ENCODE results near the gene DOCK4. TPM values are rescaled to one million over a fixed set of nuclear protein-coding genes. Genes with fewer than 3 reads are reported as not detected.

DOCK4 gene, protein sequence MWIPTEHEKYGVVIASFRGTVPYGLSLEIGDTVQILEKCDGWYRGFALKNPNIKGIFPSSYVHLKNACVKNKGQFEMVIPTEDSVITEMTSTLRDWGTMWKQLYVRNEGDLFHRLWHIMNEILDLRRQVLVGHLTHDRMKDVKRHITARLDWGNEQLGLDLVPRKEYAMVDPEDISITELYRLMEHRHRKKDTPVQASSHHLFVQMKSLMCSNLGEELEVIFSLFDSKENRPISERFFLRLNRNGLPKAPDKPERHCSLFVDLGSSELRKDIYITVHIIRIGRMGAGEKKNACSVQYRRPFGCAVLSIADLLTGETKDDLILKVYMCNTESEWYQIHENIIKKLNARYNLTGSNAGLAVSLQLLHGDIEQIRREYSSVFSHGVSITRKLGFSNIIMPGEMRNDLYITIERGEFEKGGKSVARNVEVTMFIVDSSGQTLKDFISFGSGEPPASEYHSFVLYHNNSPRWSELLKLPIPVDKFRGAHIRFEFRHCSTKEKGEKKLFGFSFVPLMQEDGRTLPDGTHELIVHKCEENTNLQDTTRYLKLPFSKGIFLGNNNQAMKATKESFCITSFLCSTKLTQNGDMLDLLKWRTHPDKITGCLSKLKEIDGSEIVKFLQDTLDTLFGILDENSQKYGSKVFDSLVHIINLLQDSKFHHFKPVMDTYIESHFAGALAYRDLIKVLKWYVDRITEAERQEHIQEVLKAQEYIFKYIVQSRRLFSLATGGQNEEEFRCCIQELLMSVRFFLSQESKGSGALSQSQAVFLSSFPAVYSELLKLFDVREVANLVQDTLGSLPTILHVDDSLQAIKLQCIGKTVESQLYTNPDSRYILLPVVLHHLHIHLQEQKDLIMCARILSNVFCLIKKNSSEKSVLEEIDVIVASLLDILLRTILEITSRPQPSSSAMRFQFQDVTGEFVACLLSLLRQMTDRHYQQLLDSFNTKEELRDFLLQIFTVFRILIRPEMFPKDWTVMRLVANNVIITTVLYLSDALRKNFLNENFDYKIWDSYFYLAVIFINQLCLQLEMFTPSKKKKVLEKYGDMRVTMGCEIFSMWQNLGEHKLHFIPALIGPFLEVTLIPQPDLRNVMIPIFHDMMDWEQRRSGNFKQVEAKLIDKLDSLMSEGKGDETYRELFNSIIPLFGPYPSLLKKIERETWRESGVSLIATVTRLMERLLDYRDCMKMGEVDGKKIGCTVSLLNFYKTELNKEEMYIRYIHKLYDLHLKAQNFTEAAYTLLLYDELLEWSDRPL (N-terminal part only)
- 55.7 and 65.7 TPM in 2 replicates for total RNA-seq

DNA sequence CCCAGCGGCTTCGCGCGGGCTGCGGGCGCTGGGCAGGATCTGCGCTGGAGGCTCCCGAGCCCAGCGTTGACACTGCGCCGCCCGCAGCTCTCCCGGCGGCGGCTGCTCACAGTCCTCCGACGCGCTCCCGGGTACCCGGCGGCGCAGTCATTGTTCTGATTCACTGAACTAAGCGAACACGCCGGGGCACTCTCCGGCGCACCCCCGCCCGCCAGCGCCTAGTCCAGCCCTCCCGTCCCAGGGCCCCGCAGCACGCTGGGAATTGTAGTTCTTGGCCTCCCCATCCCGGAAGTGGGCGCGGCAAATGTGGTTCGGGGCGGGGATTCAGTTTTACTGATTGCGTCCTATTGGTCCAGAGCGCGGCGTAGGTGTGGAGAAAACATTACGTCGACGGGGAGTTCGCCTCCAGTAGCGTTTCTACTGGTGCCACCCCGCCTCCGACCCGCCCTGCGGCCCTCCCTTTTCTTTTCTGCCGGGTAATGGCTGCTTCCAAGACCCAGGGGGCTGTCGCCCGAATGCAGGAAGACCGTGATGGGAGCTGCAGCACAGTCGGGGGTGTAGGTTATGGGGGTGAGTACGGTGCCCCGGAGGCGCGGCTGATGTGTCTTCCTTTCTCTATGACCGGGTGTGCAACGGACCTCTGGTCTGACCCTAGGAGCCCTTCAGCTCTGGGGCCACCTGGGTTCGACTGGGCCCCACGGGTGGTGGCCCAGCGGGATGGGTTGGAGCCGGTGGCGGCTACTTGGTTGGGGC is at the start of gene DOCK4, which contains the start of gene ZNF277:
DOCK4 (minus strand) TSS at position 162 of the 753 bp plus-strand sequence. CDS start 261 bp downstream, outside the sequence.
ZNF277 (plus strand) TSS at position 458 of the 753 bp plus-strand sequence; CDS start at position 480, 22 bp downstream.

Small RNA genes lying within 50 kb of the gene (small RNA-seq; reads per million reads assigned to genes)
- gene RNA5SP237: not detected

Other genes starting within 250 kb of the DOCK4 start
- 38.0 and 39.3 TPM in 2 replicates for gene ZNF277, start 296 bp upstream of the DOCK4 start, total RNA-seq
- gene IFRD1, start 244.1 kb upstream of the DOCK4 start, total RNA-seq: 45.8 and 58.1 TPM in 2 replicates